ENCODE results near the gene DDX3X.

DNA sequence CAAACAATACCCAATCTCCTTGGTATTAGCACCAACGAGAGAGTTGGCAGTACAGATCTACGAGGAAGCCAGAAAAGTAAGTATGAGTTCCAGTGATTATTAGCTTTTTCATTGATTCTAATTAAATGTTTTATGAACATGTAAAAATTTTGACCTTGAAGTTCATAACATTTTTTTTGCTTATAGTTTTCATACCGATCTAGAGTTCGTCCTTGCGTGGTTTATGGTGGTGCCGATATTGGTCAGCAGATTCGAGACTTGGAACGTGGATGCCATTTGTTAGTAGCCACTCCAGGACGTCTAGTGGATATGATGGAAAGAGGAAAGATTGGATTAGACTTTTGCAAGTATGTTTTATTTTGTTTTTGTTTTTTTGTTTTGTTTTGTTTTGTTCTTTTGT is 10.1 kb downstream of the DDX3X start:
- TF ChIP-seq, protein P1, sequence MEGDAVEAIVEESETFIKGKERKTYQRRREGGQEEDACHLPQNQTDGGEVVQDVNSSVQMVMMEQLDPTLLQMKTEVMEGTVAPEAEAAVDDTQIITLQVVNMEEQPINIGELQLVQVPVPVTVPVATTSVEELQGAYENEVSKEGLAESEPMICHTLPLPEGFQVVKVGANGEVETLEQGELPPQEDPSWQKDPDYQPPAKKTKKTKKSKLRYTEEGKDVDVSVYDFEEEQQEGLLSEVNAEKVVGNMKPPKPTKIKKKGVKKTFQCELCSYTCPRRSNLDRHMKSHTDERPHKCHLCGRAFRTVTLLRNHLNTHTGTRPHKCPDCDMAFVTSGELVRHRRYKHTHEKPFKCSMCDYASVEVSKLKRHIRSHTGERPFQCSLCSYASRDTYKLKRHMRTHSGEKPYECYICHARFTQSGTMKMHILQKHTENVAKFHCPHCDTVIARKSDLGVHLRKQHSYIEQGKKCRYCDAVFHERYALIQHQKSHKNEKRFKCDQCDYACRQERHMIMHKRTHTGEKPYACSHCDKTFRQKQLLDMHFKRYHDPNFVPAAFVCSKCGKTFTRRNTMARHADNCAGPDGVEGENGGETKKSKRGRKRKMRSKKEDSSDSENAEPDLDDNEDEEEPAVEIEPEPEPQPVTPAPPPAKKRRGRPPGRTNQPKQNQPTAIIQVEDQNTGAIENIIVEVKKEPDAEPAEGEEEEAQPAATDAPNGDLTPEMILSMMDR (IDR thresholded peaks at IDR 0.05; ENCODE audit: low read depth, low read length) = no peak
- no peak for TF ChIP-seq EZH2phosphoT487 (IDR thresholded peaks at IDR 0.05; ENCODE audit: low read depth)

Data from OCI-LY3 (cell line).